MM.1S (cell line): Measurements from ENCODE around the gene ITCH.

ENCODE experiments used
- DNase-seq: peaks from one replicate; pipeline ENCODE4 v3.0.0-alpha.2; 2015
- H2AFZ ChIP-seq: fragments of 300-600 bp; sonication (generic); 2 replicates; pipeline ENCODE4 v1.6.0; 2016; ENCODE audit warnings: antibody characterized with exemption, low read length
- H3F3A ChIP-seq: fragments of 300-600 bp; sonication (generic); 2 replicates; pipeline ENCODE4 v1.6.1; 2016; ENCODE audit warnings: mild to moderate bottlenecking, antibody characterized with exemption, low read length, moderate library complexity, mixed read lengths; ENCODE audit not compliant: insufficient read depth
- H3K27ac ChIP-seq: fragments of 300-600 bp; sonication (generic); 2 replicates; pipeline ENCODE4 v1.5.1; 2016; ENCODE audit warnings: mild to moderate bottlenecking, low read length
- H3K27me3 ChIP-seq: fragments of 300-600 bp; sonication (generic); replicated peaks from 2 replicates; pipeline ENCODE4 v1.6.0; 2016; ENCODE audit warnings: low read length; ENCODE audit not compliant: insufficient read depth
- H3K36me3 ChIP-seq: fragments of 300-600 bp; sonication (generic); replicated peaks from 2 replicates; pipeline ENCODE4 v1.6.1; 2016; ENCODE audit warnings: mild to moderate bottlenecking, low read length, mixed read lengths; ENCODE audit not compliant: insufficient read depth
- H3K4me1 ChIP-seq: fragments of 300-600 bp; sonication (generic); 2 replicates; pipeline ENCODE4 v1.6.1; 2016; ENCODE audit warnings: low read length, mixed read lengths
- H3K4me2 ChIP-seq: fragments of 300-600 bp; sonication (generic); 2 replicates; pipeline ENCODE4 v1.6.0; 2016; ENCODE audit warnings: low read depth, low read length
- H3K4me3 ChIP-seq: fragments of 300-600 bp; sonication (generic); 2 replicates; pipeline ENCODE4 v1.5.1; 2016; ENCODE audit warnings: low read length, mixed read lengths
- H3K79me2 ChIP-seq: fragments of 300-600 bp; sonication (generic); 2 replicates; pipeline ENCODE4 v1.6.1; 2016; ENCODE audit warnings: mixed run types, low read length, mixed read lengths
- H3K9ac ChIP-seq: fragments of 300-600 bp; sonication (generic); 2 replicates; pipeline ENCODE4 v1.6.1; 2016; ENCODE audit warnings: low read length, mixed read lengths
- H3K9me2 ChIP-seq: fragments of 300-600 bp; sonication (generic); replicated peaks from 2 replicates; pipeline ENCODE4 v1.6.1; 2016; ENCODE audit warnings: mild to moderate bottlenecking, low read length, mixed read lengths; ENCODE audit not compliant: insufficient read depth
- H3K9me3 ChIP-seq: fragments of 300-600 bp; sonication (generic); replicated peaks from 2 replicates; pipeline ENCODE4 v1.6.1; 2016; ENCODE audit warnings: mild to moderate bottlenecking, low read length, mixed read lengths; ENCODE audit not compliant: insufficient read depth
- H4K20me1 ChIP-seq: fragments of 300-600 bp; sonication (generic); 2 replicates; pipeline ENCODE4 v1.6.1; 2016; ENCODE audit warnings: mild to moderate bottlenecking, low read length, moderate library complexity, mixed read lengths; ENCODE audit not compliant: insufficient read depth
- EZH2 ChIP-seq: fragments of 300-600 bp; sonication (generic); optimal IDR thresholded peaks from 2 replicates; pipeline ENCODE3; 2017; ENCODE audit warnings: low read depth, mild to moderate bottlenecking, antibody characterized with exemption, low read length, mixed read lengths
- EZH2phosphoT487 ChIP-seq: fragments of 300-600 bp; sonication (generic); IDR thresholded peaks from 2 replicates; pipeline ENCODE4 v1.6.1; 2018; ENCODE audit warnings: antibody characterized with exemption, low read length
- TF ChIP-seq, protein P1 (sequence below): fragments of 300-600 bp; sonication (generic); IDR thresholded peaks from 2 replicates; pipeline ENCODE4 v1.5.1; 2016; ENCODE audit warnings: antibody characterized with exemption, low read length, mixed read lengths

ITCH gene

GRCh38 chr20:34527016-34527415 is 163.9 kb downstream of the ITCH start:
- Histone ChIP-seq H4K20me1 (peaks cover 5% of the 10 kb centered on the region; the same call in 1 of the 2 replicates), H3K4me1 (peaks cover 9% of the 10 kb centered on the region; the same call in 1 of the 2 replicates), H3K4me3 (no peak overlapping the region), H3K27me3 (no peaks in the 10 kb centered on the region), H3K79me2 (peaks cover 67% of the 10 kb centered on the region), H3K4me2 (no peak overlapping the region), H3K9me2 (no peaks in the 10 kb centered on the region), H2AFZ (no peak overlapping the region), H3F3A (peaks cover 7% of the 10 kb centered on the region; the same call in 1 of the 2 replicates), H3K9ac (no peak overlapping the region), H3K27ac (no peak overlapping the region), H3K36me3 (0 out of 2 replicates have a peak, but pooled peaks cover 11% of the 10 kb centered on the region), H3K9me3 (no peaks in the 10 kb centered on the region)
- DNase-seq = no peak
- TF ChIP-seq, protein P1, sequence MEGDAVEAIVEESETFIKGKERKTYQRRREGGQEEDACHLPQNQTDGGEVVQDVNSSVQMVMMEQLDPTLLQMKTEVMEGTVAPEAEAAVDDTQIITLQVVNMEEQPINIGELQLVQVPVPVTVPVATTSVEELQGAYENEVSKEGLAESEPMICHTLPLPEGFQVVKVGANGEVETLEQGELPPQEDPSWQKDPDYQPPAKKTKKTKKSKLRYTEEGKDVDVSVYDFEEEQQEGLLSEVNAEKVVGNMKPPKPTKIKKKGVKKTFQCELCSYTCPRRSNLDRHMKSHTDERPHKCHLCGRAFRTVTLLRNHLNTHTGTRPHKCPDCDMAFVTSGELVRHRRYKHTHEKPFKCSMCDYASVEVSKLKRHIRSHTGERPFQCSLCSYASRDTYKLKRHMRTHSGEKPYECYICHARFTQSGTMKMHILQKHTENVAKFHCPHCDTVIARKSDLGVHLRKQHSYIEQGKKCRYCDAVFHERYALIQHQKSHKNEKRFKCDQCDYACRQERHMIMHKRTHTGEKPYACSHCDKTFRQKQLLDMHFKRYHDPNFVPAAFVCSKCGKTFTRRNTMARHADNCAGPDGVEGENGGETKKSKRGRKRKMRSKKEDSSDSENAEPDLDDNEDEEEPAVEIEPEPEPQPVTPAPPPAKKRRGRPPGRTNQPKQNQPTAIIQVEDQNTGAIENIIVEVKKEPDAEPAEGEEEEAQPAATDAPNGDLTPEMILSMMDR = no peak
- TF ChIP-seq EZH2 (no peak), EZH2phosphoT487 (no peak)

DNA sequence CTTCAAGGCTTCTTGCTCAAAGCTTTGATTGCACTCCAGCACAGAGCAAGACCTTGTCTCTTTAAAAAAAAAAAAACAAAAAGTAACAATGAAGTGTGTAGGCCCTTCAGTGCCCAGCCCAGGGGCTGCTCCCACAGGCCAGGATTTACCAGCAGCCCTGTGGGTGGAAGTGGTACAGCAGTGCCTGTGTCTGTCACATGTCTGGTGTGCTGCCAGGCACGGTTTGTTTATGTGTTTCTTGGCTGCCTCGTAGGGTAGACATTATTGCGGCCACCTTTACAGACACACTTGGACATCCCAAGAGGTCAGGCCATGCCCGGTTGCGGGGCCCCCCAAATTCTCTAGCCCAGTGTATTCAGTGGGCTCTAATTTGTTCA is 165.8 kb downstream of the ITCH start:
- TF ChIP-seq, protein P1 = no peak
- TF ChIP-seq EZH2 (no peak), EZH2phosphoT487 (no peak)
- no peak overlapping the region for H3K27ac ChIP-seq

DNA sequence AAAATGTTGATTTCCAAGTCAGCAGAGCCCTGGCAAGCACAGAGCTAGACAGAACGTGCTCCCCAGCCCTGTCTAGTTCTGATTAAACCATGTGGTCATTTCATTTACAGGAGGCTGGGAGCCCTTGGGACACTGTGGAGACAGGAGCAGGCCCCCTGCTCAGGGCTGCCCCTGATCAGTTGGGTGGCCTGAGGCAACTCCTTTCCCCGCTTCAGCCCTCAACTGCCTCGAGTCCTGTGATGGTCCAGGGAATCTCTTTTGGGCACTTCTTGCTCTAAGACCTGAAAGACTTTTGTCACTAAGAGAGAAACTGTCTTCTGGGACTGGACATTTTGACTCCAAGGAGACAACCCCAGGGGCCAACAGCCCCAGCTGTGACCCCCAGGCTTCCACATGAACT is 166.7 kb downstream of the ITCH start:
- TF ChIP-seq, protein P1 = no peak
- TF ChIP-seq EZH2 = no peak
- no peak for TF ChIP-seq EZH2phosphoT487
- Histone ChIP-seq H3K79me2 (peaks cover 51% of the 10 kb centered on the region), H3K27ac (no peak overlapping the region), H3K9me2 (no peaks in the 10 kb centered on the region), H2AFZ (no peak overlapping the region), H3K36me3 (0 out of 2 replicates have a peak, but pooled peaks cover 11% of the 10 kb centered on the region), H3K4me3 (no peak overlapping the region), H3K9ac (no peak overlapping the region), H4K20me1 (no peaks in the 10 kb centered on the region; the same call in 1 of the 2 replicates), H3F3A (peaks cover 3% of the 10 kb centered on the region; the same call in 1 of the 2 replicates), H3K4me1 (no peaks in the 10 kb centered on the region), H3K9me3 (no peaks in the 10 kb centered on the region), H3K27me3 (no peaks in the 10 kb centered on the region), H3K4me2 (no peak overlapping the region)
- no peak for DNase-seq

More for the DNA sequence above, 165.8 kb downstream of the ITCH start:
- H3F3A ChIP-seq = peaks cover 3% of the 10 kb centered on the region; the same call in 1 of the 2 replicates
- H4K20me1 ChIP-seq = no peaks in the 10 kb centered on the region; the same call in 1 of the 2 replicates
- no peaks in the 10 kb centered on the region for H3K9me3 ChIP-seq
- DNase-seq = no peak
- no peaks in the 10 kb centered on the region for H3K27me3 ChIP-seq
- H3K36me3 ChIP-seq = 0 out of 2 replicates have a peak, but pooled peaks cover 11% of the 10 kb centered on the region
- no peaks in the 10 kb centered on the region for H3K9me2 ChIP-seq
- no peak overlapping the region for H3K9ac ChIP-seq
- no peak overlapping the region for H2AFZ ChIP-seq
- no peak overlapping the region for H3K4me3 ChIP-seq
- no peak overlapping the region for H3K4me2 ChIP-seq
- no peaks in the 10 kb centered on the region for H3K4me1 ChIP-seq
- peaks cover 59% of the 10 kb centered on the region for H3K79me2 ChIP-seq
